Measurements from ENCODE around the gene TFIP11. TPM values are rescaled to one million over a fixed set of nuclear protein-coding genes. Genes with fewer than 3 reads are reported as not detected.

Gene TFIP11
- total RNA-seq, 2 experiments from 2014 or later: 111 TPM

DNA sequence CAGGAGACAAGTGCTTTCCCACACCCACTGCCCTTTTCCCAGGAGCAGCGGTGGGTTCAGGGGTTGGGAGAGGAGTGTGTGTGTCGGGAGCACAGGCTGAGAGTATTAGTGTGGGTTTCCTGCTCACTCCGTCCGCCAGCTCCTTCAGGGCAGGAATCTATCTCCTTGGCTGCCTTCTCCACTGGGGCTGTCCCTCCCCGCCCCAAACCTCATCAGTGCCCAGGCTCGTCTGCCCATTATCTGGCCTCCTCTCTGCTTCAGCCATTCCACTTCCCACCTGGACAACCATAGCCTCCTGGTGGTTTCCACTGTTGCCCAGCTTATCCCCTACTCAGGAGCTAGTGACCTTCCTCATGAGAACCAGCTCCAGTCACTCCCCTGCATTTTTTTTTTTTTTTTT is 63.3 kb downstream of the TFIP11 start:
- no peak for TF ChIP-seq CTCF (IDR thresholded peaks at IDR 0.05)
- no peaks in the 10 kb centered on the region for H3K27me3 ChIP-seq (ENCODE audit: control insufficient read depth in 1 of 2, insufficient read depth in 2 of 2, low read length in 2 of 2)
- H3K36me3 ChIP-seq (ENCODE audit: insufficient read depth, low read length): peaks cover 35% of the 10 kb centered on the region
- H3K4me3 ChIP-seq (ENCODE audit: low read length): no peak overlapping the region
- ChIA-PET POLR2A (no interaction called here), CTCF (no interaction called here)
- Mint-ChIP-seq H3K9me3 (no peaks in the 10 kb centered on the region), H3K4me3 (no peak overlapping the region), H3K4me1 (ENCODE audit: low read depth) (no peaks in the 10 kb centered on the region), H3K27ac (no peak overlapping the region), H3K36me3 (ENCODE audit: low read depth) (peaks cover 43% of the 10 kb centered on the region), H3K27me3 (no peaks in the 10 kb centered on the region)
- H3K27ac ChIP-seq (ENCODE audit: low read depth in 1 of 2, low read length in 2 of 2): no peak overlapping the region
- no peaks in the 10 kb centered on the region for H3K9me3 ChIP-seq (ENCODE audit: control insufficient read depth in 1 of 2, insufficient read depth in 1 of 2, low read length in 2 of 2)
- DNase-seq (no peak), ATAC-seq (ENCODE audit: poor library complexity) (no peak)
- intact Hi-C loops (cut with DNase I, micrococcal nuclease): no loop called here
- no peaks in the 10 kb centered on the region for H3K4me1 ChIP-seq (ENCODE audit: insufficient read depth, low read length)

GRCh38 chr22:26448334-26448733 is 63.9 kb downstream of the TFIP11 start:
- peaks cover 29% of the 10 kb centered on the region for H3K36me3 ChIP-seq (ENCODE audit: insufficient read depth, low read length)
- no peaks in the 10 kb centered on the region for H3K4me1 ChIP-seq (ENCODE audit: insufficient read depth, low read length)
- CTCF ChIA-PET: no interaction called here
- no peaks in the 10 kb centered on the region for H3K9me3 Mint-ChIP-seq
- TF ChIP-seq CTCF (IDR thresholded peaks at IDR 0.05): no peak
- H3K4me3 ChIP-seq (ENCODE audit: low read length): no peak overlapping the region
- no peaks in the 10 kb centered on the region for H3K27me3 Mint-ChIP-seq
- H3K4me1 Mint-ChIP-seq (ENCODE audit: low read depth): no peaks in the 10 kb centered on the region
- no peak overlapping the region for H3K4me3 Mint-ChIP-seq
- no peaks in the 10 kb centered on the region for H3K27me3 ChIP-seq (ENCODE audit: control insufficient read depth in 1 of 2, insufficient read depth in 2 of 2, low read length in 2 of 2)
- no peak for ATAC-seq (ENCODE audit: poor library complexity)
- no peak overlapping the region for H3K27ac ChIP-seq (ENCODE audit: low read depth in 1 of 2, low read length in 2 of 2)
- no peak overlapping the region for H3K27ac Mint-ChIP-seq
- peaks cover 37% of the 10 kb centered on the region for H3K36me3 Mint-ChIP-seq (ENCODE audit: low read depth)
- no peak for DNase-seq
- H3K9me3 ChIP-seq (ENCODE audit: control insufficient read depth in 1 of 2, insufficient read depth in 1 of 2, low read length in 2 of 2): no peaks in the 10 kb centered on the region
- intact Hi-C loops (cut with DNase I, micrococcal nuclease): no loop called here
- POLR2A ChIA-PET: no interaction called here

GRCh38 chr22:26447584-26448329 is 64.5 kb downstream of the TFIP11 start:
- CTCF ChIA-PET: no interaction called here
- H3K9me3 Mint-ChIP-seq: no peaks in the 10 kb centered on the region
- no peaks in the 10 kb centered on the region for H3K4me1 Mint-ChIP-seq (ENCODE audit: low read depth)
- H3K4me3 Mint-ChIP-seq: no peak overlapping the region
- Histone ChIP-seq H3K9me3 (ENCODE audit: control insufficient read depth in 1 of 2, insufficient read depth in 1 of 2, low read length in 2 of 2) (no peaks in the 10 kb centered on the region), H3K4me1 (ENCODE audit: insufficient read depth, low read length) (no peaks in the 10 kb centered on the region), H3K4me3 (ENCODE audit: low read length) (no peak overlapping the region), H3K27ac (ENCODE audit: low read depth in 1 of 2, low read length in 2 of 2) (no peak overlapping the region), H3K36me3 (ENCODE audit: insufficient read depth, low read length) (peaks cover 29% of the 10 kb centered on the region), H3K27me3 (ENCODE audit: control insufficient read depth in 1 of 2, insufficient read depth in 2 of 2, low read length in 2 of 2) (no peaks in the 10 kb centered on the region)
- intact Hi-C loops (cut with DNase I, micrococcal nuclease): no loop called here
- H3K36me3 Mint-ChIP-seq (ENCODE audit: low read depth): peaks cover 31% of the 10 kb centered on the region
- TF ChIP-seq CTCF (IDR thresholded peaks at IDR 0.05): no peak
- H3K27me3 Mint-ChIP-seq: no peaks in the 10 kb centered on the region
- DNase-seq (no peak), ATAC-seq (ENCODE audit: poor library complexity) (no peak)
- POLR2A ChIA-PET: no interaction called here
- no peak overlapping the region for H3K27ac Mint-ChIP-seq

Measured in CD4-positive, alpha-beta T cell (primary cell).